ENCODE data around the gene MBOAT1. TPM values are rescaled to one million over a fixed set of nuclear protein-coding genes. Genes with fewer than 3 reads are reported as not detected.

Gene MBOAT1
- total and polyA plus RNA-seq, 2 experiments from 2014 or later: 0.74 to 10.4 TPM

DNA sequence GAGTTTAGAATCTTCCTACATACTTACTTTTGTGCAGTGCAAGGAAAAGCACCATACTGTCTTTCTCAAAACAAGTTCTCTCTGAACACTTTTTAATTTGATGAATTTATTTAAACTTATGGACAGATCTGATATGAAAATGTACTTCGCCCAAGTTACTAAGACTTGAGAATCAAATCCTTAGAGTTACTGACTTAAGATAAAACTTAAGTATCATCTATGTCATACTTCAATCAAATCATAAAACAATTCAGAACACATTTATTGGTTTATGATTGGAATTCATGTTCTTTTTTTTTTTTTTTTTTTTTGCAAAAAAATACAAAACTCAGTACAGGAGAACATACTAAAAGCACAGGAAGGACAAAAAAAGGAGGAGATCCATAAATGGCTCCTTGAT is 77.7 kb downstream of the MBOAT1 start:
- whole genome bisulfite sequencing (ENCODE audit: low lambda C conversion rate, missing lambda C conversion rate): 92% methylated on average over 1 of the region's 1 CpG
- DNase-seq (ENCODE audit: low spot score): no peak
- Histone ChIP-seq H3K4me2 (no peak overlapping the region), H3K79me2 (no peaks in the 10 kb centered on the region), H3K4me3 (no peak overlapping the region), H3K9me3 (ENCODE audit: low read depth) (no peaks in the 10 kb centered on the region), H3K9me2 (replicated peaks; ENCODE audit: insufficient read depth) (no peaks in the 10 kb centered on the region), H3K27me3 (no peaks in the 10 kb centered on the region), H3K27ac (no peak overlapping the region), H3K36me3 (replicated peaks; ENCODE audit: insufficient read depth, low read depth) (no peaks in the 10 kb centered on the region), H3K4me1 (ENCODE audit: insufficient read depth) (no peaks in the 10 kb centered on the region), H4K20me1 (ENCODE audit: insufficient read depth, poor library complexity, severe bottlenecking) (no peaks in the 10 kb centered on the region), H2AFZ (no peak overlapping the region)
- TF ChIP-seq EZH2 (IDR thresholded peaks at IDR 0.05; ENCODE audit: borderline replicate concordance) (no peak), EZH2phosphoT487 (IDR thresholded peaks at IDR 0.05; ENCODE audit: low read depth, severe bottlenecking, unreplicated experiment) (no peak)
- TF ChIP-seq, protein P1, sequence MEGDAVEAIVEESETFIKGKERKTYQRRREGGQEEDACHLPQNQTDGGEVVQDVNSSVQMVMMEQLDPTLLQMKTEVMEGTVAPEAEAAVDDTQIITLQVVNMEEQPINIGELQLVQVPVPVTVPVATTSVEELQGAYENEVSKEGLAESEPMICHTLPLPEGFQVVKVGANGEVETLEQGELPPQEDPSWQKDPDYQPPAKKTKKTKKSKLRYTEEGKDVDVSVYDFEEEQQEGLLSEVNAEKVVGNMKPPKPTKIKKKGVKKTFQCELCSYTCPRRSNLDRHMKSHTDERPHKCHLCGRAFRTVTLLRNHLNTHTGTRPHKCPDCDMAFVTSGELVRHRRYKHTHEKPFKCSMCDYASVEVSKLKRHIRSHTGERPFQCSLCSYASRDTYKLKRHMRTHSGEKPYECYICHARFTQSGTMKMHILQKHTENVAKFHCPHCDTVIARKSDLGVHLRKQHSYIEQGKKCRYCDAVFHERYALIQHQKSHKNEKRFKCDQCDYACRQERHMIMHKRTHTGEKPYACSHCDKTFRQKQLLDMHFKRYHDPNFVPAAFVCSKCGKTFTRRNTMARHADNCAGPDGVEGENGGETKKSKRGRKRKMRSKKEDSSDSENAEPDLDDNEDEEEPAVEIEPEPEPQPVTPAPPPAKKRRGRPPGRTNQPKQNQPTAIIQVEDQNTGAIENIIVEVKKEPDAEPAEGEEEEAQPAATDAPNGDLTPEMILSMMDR (IDR thresholded peaks at IDR 0.05; ENCODE audit: poor library complexity): no peak

DNA sequence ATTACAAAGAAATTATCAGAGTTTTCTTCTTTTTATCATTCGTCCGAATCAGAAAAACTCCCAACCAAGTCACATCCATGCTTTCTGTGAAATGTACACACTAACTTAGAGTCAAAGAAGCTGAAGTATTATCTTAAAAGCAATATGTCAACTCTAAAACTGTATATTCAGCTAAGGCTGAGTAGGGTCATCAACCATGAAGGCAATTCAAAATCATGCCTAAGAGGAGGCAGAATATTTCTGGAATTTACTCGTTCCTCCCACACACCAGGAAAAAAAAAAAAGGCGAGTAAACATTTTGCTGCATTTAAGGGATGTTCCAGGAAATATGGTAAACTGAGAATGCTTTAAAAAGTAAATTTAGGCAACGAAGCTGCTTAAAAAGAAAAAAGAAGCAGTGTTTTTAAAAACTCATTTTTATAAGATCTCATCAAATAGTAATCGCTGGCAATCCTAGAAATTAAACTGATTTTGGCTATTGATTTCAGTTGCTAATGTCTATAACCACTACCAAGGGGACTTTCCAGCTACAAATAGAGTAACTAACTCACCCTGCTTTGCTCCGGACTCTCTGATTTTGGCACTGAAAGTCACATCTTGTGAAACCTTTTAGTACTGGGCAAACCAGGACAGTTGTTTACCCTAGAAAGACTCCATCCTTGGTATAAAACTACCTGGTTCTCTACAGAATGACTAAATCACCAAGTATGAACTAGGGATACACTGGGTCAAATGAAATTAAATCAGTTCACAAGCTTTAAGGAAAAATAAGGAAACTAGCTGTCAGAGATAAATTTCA is 82.8 kb downstream of the MBOAT1 start:
- no peak for DNase-seq (ENCODE audit: low spot score)
- no peak overlapping the region for H3K4me3 ChIP-seq
- H3K27me3 ChIP-seq: no peaks in the 10 kb centered on the region
- H3K36me3 ChIP-seq (replicated peaks; ENCODE audit: insufficient read depth, low read depth): no peaks in the 10 kb centered on the region
- no peak overlapping the region for H2AFZ ChIP-seq
- no peak overlapping the region for H3K4me2 ChIP-seq
- H3K9me3 ChIP-seq (ENCODE audit: low read depth): no peaks in the 10 kb centered on the region
- peak overlapping the region; percentile 78 for H3K27ac ChIP-seq
- TF ChIP-seq, protein P1 (IDR thresholded peaks at IDR 0.05; ENCODE audit: poor library complexity): no peak
- no peak for TF ChIP-seq EZH2 (IDR thresholded peaks at IDR 0.05; ENCODE audit: borderline replicate concordance)
- TF ChIP-seq EZH2phosphoT487 (IDR thresholded peaks at IDR 0.05; ENCODE audit: low read depth, severe bottlenecking, unreplicated experiment): no peak
- no peaks in the 10 kb centered on the region for H3K9me2 ChIP-seq (replicated peaks; ENCODE audit: insufficient read depth)
- H3K4me1 ChIP-seq (ENCODE audit: insufficient read depth): no peaks in the 10 kb centered on the region
- 78% methylated on average over 7 of the region's 7 CpGs for whole genome bisulfite sequencing (ENCODE audit: low lambda C conversion rate, missing lambda C conversion rate)
- no peaks in the 10 kb centered on the region for H3K79me2 ChIP-seq
- no peaks in the 10 kb centered on the region for H4K20me1 ChIP-seq (ENCODE audit: insufficient read depth, poor library complexity, severe bottlenecking)

DNA sequence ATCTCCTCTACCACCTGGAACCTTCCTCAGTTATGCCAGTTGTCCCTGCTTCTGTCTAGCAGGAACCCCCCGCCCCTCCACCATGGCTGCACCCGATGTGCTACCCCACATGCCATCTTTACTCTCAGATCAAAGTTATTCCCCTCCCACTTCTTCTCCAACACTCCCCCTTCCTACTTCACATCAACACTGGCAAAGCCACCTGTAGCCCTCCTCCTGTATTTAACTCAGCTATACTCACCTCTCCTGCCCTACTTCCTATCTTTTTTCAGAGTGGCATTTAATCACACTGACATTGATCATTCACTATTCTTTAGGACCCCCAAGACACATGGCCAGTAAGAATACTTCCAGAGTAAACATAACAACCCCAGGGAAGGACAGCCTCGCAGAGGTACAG is 84.3 kb downstream of the MBOAT1 start:
- no peak for DNase-seq (ENCODE audit: low spot score)
- WGBS (ENCODE audit: low lambda C conversion rate, missing lambda C conversion rate): 95% methylated on average over 3 of the region's 3 CpGs
- H3K27ac ChIP-seq: no peak overlapping the region
- H3K9me3 ChIP-seq (ENCODE audit: low read depth): no peaks in the 10 kb centered on the region
- H3K4me1 ChIP-seq (ENCODE audit: insufficient read depth): no peaks in the 10 kb centered on the region
- H3K27me3 ChIP-seq: no peaks in the 10 kb centered on the region
- no peak overlapping the region for H2AFZ ChIP-seq
- H4K20me1 ChIP-seq (ENCODE audit: insufficient read depth, poor library complexity, severe bottlenecking): no peaks in the 10 kb centered on the region
- no peaks in the 10 kb centered on the region for H3K9me2 ChIP-seq (replicated peaks; ENCODE audit: insufficient read depth)
- no peak overlapping the region for H3K4me2 ChIP-seq
- no peaks in the 10 kb centered on the region for H3K36me3 ChIP-seq (replicated peaks; ENCODE audit: insufficient read depth, low read depth)
- no peaks in the 10 kb centered on the region for H3K79me2 ChIP-seq
- no peak overlapping the region for H3K4me3 ChIP-seq
- TF ChIP-seq EZH2 (IDR thresholded peaks at IDR 0.05; ENCODE audit: borderline replicate concordance): no peak

DNA sequence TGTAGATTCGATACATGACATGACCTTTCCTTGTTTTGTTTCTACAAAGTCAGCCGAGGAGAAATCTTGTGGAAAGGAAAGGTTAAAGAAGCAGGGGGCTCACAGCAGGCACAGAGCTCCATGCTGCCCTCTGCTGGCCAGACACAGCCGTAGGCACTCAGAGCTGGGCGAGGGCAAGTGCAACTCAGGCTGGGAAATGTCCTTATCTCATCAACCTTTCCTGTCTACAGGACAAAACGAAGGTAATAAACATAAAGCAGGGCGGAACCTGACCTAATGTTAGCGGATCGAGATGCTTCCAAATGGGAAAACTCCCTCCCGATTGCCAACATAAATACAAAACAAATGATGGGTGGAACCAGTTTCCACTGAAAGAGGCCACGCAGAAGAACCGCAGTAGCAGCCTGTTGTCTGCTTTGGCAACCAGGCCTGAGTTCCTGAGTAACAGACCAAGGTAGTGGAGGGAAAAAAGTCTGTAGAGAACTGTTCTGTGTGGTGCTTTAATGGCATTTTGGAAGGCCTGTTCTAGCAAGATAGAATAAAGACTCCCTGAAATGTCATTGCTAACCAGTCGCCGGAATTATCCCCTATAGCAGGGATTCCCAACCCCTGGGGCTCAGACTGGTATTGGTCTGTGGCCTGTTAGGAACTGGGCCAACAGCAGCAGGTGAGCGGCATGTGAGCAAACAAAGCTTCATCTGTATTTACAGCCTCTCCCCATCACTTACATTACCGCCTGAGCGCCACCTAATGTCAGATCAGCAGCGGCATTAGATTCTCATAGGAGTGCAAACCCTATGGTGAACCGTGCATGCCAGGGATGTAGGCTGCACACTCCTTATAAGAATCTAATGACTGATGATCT is 85.2 kb downstream of the MBOAT1 start:
- H3K27me3 ChIP-seq: no peaks in the 10 kb centered on the region
- H3K79me2 ChIP-seq: no peaks in the 10 kb centered on the region
- no peaks in the 10 kb centered on the region for H3K9me3 ChIP-seq (ENCODE audit: low read depth)
- WGBS (ENCODE audit: low lambda C conversion rate, missing lambda C conversion rate): 50% methylated on average over 18 of the region's 18 CpGs
- H4K20me1 ChIP-seq (ENCODE audit: insufficient read depth, poor library complexity, severe bottlenecking): no peaks in the 10 kb centered on the region
- H3K27ac ChIP-seq: peak overlapping the region; percentile 35
- no peak for TF ChIP-seq EZH2phosphoT487 (IDR thresholded peaks at IDR 0.05; ENCODE audit: low read depth, severe bottlenecking, unreplicated experiment)
- TF ChIP-seq, protein P1 (IDR thresholded peaks at IDR 0.05; ENCODE audit: poor library complexity): peak; percentile 88
- peak; percentile 87 for DNase-seq (ENCODE audit: low spot score)
- peak overlapping the region; percentile 27 for H3K4me2 ChIP-seq
- H3K9me2 ChIP-seq (replicated peaks; ENCODE audit: insufficient read depth): no peaks in the 10 kb centered on the region
- no peaks in the 10 kb centered on the region for H3K4me1 ChIP-seq (ENCODE audit: insufficient read depth)
- H3K36me3 ChIP-seq (replicated peaks; ENCODE audit: insufficient read depth, low read depth): no peaks in the 10 kb centered on the region
- no peak overlapping the region for H3K4me3 ChIP-seq
- no peak overlapping the region for H2AFZ ChIP-seq

Data from hepatocyte (in vitro differentiated cells).